ENCODE results near the gene CTSW. TPM values are rescaled to one million over a fixed set of nuclear protein-coding genes. Genes with fewer than 3 reads are reported as not detected.

Gene CTSW
- total RNA-seq, 1 experiment from 2014 or later, result not detected

GRCh38 chr11:65885808-65886536 lies 6.3 kb downstream of the CTSW start:
- Histone ChIP-seq H3K4me3 (ENCODE audit: low read depth, low read length) (no peak overlapping the region), H3K36me3 (ENCODE audit: control insufficient read depth, insufficient read depth, low read length) (peaks cover 4% of the 10 kb centered on the region), H3K4me1 (peaks cover 25% of the 10 kb centered on the region), H3K9me3 (no peaks in the 10 kb centered on the region), H3K27me3 (replicated peaks; ENCODE audit: control insufficient read depth, insufficient read depth, low read length) (no peaks in the 10 kb centered on the region)
- no TSS peak for BruUV-seq (replicated peaks)
- Mint-ChIP-seq H3K4me3 (ENCODE audit: unreplicated experiment) (peak overlapping the region; percentile 82), H3K4me1 (ENCODE audit: low read depth, unreplicated experiment) (peaks cover 23% of the 10 kb centered on the region), H3K27ac (ENCODE audit: unreplicated experiment) (no peak overlapping the region), H3K36me3 (ENCODE audit: insufficient read depth, unreplicated experiment) (peaks cover 52% of the 10 kb centered on the region), H3K9me3 (ENCODE audit: unreplicated experiment) (no peaks in the 10 kb centered on the region), H3K27me3 (ENCODE audit: insufficient read depth, unreplicated experiment) (no peaks in the 10 kb centered on the region)
- TF ChIP-seq CTCF (IDR thresholded peaks at IDR 0.05; ENCODE audit: insufficient read depth in 1 of 2, low read depth in 1 of 2, low read length in 1 of 2, severe bottlenecking in 1 of 2, unreplicated experiment in 1 of 2), result no peak
- ChIA-PET POLR2A (interaction anchor here (0.7 to 3.1 kb wide), 2 partner anchors 27 to 36 kb away, joined by 3 to 43 read pairs; partner anchors contain the start of genes CFL1 and MUS81), CTCF (interaction anchor here (0.9 to 7.8 kb wide), 7 partner anchors 14 to 174 kb away, joined by 3 to 241 read pairs (median 11); partner anchors contain the start of genes CFL1, FOSL1, KAT5 and MUS81)
- intact Hi-C loops (cut with micrococcal nuclease; ENCODE audit: unreplicated experiment), result no loop called here
- DNase-seq, result no peak

DNA sequence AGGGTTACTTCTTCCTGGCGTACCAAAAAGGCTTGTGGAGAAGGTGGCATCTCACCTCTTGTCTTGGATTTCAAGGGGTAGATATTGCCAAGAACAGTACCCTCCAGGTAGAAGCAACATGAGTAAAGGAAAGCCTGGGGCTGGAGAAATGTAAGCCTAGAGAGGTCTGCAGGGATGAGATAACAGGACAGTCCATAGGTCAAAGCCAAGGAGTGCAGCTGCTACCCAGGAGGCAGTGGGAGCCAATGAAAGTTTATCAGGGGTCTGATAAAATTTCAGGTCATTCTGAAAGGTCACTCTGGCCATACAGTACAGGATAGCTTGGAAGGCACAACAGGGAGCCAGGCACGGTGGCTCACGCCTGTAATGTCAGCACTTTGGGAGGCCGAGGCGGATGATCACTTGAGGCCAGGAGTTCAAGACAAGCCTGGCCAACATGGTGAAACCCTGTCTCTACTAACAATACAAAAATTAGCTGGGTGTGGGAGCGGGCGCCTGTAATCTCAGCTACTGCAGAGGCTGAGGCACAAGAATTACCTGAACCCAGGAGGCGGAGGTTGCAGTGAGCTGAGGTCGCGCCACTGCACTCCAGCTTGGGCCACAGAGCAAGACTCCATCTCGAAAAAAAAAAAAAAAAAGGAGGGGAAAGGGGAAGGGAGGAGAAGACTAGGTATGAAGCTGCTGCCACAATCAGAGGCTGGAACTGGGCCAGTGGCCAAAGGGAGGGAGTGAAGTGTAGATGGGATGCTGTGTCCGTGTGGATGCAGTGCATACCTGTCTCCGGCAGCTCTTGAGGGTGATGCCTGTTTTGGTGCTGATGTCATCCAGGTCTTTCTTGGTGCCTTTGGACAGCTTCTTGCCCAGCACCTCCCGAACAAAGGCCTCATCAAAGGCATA lies 7.4 kb downstream of the CTSW start:
- Histone ChIP-seq H3K4me3 (ENCODE audit: low read depth, low read length) (peak overlapping the region; percentile 68), H3K4me1 (peaks cover 31% of the 10 kb centered on the region), H3K9me3 (no peaks in the 10 kb centered on the region), H3K27me3 (replicated peaks; ENCODE audit: control insufficient read depth, insufficient read depth, low read length) (no peaks in the 10 kb centered on the region), H3K36me3 (ENCODE audit: control insufficient read depth, insufficient read depth, low read length) (peaks cover 4% of the 10 kb centered on the region)
- Mint-ChIP-seq H3K27me3 (ENCODE audit: insufficient read depth, unreplicated experiment) (no peaks in the 10 kb centered on the region), H3K9me3 (ENCODE audit: unreplicated experiment) (no peaks in the 10 kb centered on the region), H3K27ac (ENCODE audit: unreplicated experiment) (peak overlapping the region; percentile 69), H3K4me3 (ENCODE audit: unreplicated experiment) (peak overlapping the region; percentile 82), H3K36me3 (ENCODE audit: insufficient read depth, unreplicated experiment) (peaks cover 52% of the 10 kb centered on the region), H3K4me1 (ENCODE audit: low read depth, unreplicated experiment) (peaks cover 24% of the 10 kb centered on the region)
- BruUV-seq (replicated peaks), result no TSS peak
- DNase-seq, result no peak
- intact Hi-C loops (cut with micrococcal nuclease; ENCODE audit: unreplicated experiment), result no loop called here
- no peak for TF ChIP-seq CTCF (IDR thresholded peaks at IDR 0.05; ENCODE audit: insufficient read depth in 1 of 2, low read depth in 1 of 2, low read length in 1 of 2, severe bottlenecking in 1 of 2, unreplicated experiment in 1 of 2)
- ChIA-PET POLR2A (interaction anchor here (1.6 to 3.1 kb wide), 2 partner anchors 28 to 34 kb away, joined by 7 to 43 read pairs; partner anchors contain the start of genes CFL1 and MUS81), CTCF (interaction anchor here (0.7 to 7.8 kb wide), 9 partner anchors 15 to 402 kb away, joined by 3 to 241 read pairs (median 8); partner anchors contain the start of genes AP5B1, CFL1, FOSL1 and KAT5)

- H3K4me3 ChIP-seq (ENCODE audit: low read depth, low read length), result peak overlapping the region; percentile 68
- TF ChIP-seq CTCF (IDR thresholded peaks at IDR 0.05; ENCODE audit: insufficient read depth in 1 of 2, low read depth in 1 of 2, low read length in 1 of 2, severe bottlenecking in 1 of 2, unreplicated experiment in 1 of 2), result no peak
- peaks cover 31% of the 10 kb centered on the region for H3K4me1 ChIP-seq
- no peaks in the 10 kb centered on the region for H3K27me3 ChIP-seq (replicated peaks; ENCODE audit: control insufficient read depth, insufficient read depth, low read length)
- Mint-ChIP-seq H3K9me3 (ENCODE audit: unreplicated experiment) (no peaks in the 10 kb centered on the region), H3K27ac (ENCODE audit: unreplicated experiment) (peak overlapping the region; percentile 69), H3K27me3 (ENCODE audit: insufficient read depth, unreplicated experiment) (no peaks in the 10 kb centered on the region), H3K4me3 (ENCODE audit: unreplicated experiment) (peak overlapping the region; percentile 82), H3K36me3 (ENCODE audit: insufficient read depth, unreplicated experiment) (peaks cover 56% of the 10 kb centered on the region), H3K4me1 (ENCODE audit: low read depth, unreplicated experiment) (peaks cover 31% of the 10 kb centered on the region)
- H3K36me3 ChIP-seq (ENCODE audit: control insufficient read depth, insufficient read depth, low read length), result peaks cover 4% of the 10 kb centered on the region
- H3K9me3 ChIP-seq, result no peaks in the 10 kb centered on the region
- no peak for DNase-seq
- BruUV-seq (replicated peaks), result TSS peak; percentile 38
- intact Hi-C loops (cut with micrococcal nuclease; ENCODE audit: unreplicated experiment), result loop anchor here (1.0 kb wide), 5 partner anchors 13 to 175 kb away; partner anchors contain the start of genes BANF1, EIF1AD, FOSL1 and KAT5
- ChIA-PET CTCF (interaction anchor here (0.5 to 7.8 kb wide), 78 partner anchors 9 to 1071 kb away, joined by 3 to 241 read pairs (median 5); partner anchors contain the start of genes AP5B1, BANF1, CFL1 and CTSW), POLR2A (interaction anchor here (0.5 to 3.1 kb wide), 18 partner anchors 10 to 425 kb away, joined by 3 to 43 read pairs (median 6); partner anchors contain the start of genes BANF1, CFL1, EIF1AD and KAT5)
Measured at GRCh38 chr11:65887723-65888162, 8.1 kb downstream of the CTSW start.

Measured in Caco-2 (cell line).